Measurements from ENCODE around the gene CELSR1. TPM values are rescaled to one million over a fixed set of nuclear protein-coding genes. Genes with fewer than 3 reads are reported as not detected.

The CELSR1 gene
- total RNA-seq, 1 experiment from 2014 or later = 33.2 TPM

DNA sequence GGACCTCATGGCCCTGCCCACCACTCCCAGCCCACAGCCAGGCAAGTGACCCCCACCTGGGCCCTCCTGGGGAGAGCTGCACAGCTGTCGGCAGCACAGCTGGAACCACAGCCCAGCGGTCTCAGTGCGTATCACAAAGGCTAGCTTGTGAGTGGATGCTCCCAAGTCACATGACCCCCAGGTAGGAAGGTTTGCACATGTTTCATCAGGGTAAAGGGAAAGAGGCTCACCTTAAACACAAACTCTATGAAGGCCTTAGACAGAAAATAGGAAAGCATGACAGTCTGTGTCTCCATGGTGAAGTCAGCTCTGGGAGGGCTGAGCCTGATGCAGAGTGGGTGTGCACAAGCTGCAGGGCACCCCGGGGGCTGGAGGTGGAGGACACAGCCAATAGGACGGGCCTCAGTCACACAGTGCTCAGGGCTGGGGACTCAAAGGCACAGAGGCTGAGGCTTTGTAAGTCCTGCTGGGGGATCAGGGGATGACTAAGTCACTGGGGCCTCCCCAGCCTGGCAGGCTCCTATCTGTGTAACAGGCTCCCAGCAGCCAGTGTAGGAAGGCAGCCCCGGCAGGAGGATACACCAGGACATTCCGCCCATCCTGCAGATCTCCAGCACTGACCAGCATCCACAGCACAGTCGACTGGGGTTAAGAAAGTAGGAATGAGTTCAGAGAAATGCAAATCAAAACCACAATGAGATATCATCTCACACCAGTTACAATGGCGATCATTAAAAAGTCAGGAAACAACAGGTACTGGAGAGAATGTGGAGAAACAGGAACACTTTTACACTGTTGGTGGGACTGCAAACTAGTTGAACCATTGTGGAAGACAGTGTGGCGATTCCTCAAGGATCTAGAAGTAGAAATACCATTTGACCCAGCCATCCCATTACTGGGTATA is 22.0 kb downstream of the CELSR1 start:
- no peaks in the 10 kb centered on the region for H3K27me3 ChIP-seq (replicated peaks; ENCODE audit: control insufficient read depth, insufficient read depth, low read length)
- TF ChIP-seq, protein P1, sequence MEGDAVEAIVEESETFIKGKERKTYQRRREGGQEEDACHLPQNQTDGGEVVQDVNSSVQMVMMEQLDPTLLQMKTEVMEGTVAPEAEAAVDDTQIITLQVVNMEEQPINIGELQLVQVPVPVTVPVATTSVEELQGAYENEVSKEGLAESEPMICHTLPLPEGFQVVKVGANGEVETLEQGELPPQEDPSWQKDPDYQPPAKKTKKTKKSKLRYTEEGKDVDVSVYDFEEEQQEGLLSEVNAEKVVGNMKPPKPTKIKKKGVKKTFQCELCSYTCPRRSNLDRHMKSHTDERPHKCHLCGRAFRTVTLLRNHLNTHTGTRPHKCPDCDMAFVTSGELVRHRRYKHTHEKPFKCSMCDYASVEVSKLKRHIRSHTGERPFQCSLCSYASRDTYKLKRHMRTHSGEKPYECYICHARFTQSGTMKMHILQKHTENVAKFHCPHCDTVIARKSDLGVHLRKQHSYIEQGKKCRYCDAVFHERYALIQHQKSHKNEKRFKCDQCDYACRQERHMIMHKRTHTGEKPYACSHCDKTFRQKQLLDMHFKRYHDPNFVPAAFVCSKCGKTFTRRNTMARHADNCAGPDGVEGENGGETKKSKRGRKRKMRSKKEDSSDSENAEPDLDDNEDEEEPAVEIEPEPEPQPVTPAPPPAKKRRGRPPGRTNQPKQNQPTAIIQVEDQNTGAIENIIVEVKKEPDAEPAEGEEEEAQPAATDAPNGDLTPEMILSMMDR (IDR thresholded peaks at IDR 0.05; ENCODE audit: insufficient read depth in 1 of 2, low read depth in 1 of 2, low read length in 1 of 2, severe bottlenecking in 1 of 2, unreplicated experiment in 1 of 2) = no peak
- H3K4me1 ChIP-seq = no peaks in the 10 kb centered on the region
- CTCF ChIA-PET = no interaction called here
- no peaks in the 10 kb centered on the region for H3K36me3 ChIP-seq (ENCODE audit: control insufficient read depth, insufficient read depth, low read length)
- H3K4me3 ChIP-seq (ENCODE audit: low read depth, low read length) = no peak overlapping the region
- H3K9me3 ChIP-seq = no peaks in the 10 kb centered on the region
- no TSS peak for BruUV-seq (replicated peaks)
- no peak overlapping the region for H3K27ac Mint-ChIP-seq (ENCODE audit: unreplicated experiment)
- H3K27me3 Mint-ChIP-seq (ENCODE audit: insufficient read depth, unreplicated experiment) = no peaks in the 10 kb centered on the region
- H3K9me3 Mint-ChIP-seq (ENCODE audit: unreplicated experiment) = no peaks in the 10 kb centered on the region
- no peaks in the 10 kb centered on the region for H3K4me1 Mint-ChIP-seq (ENCODE audit: low read depth, unreplicated experiment)
- peaks cover 12% of the 10 kb centered on the region for H3K36me3 Mint-ChIP-seq (ENCODE audit: insufficient read depth, unreplicated experiment)
- POLR2A ChIA-PET = no interaction called here
- DNase-seq = peak in 1 of 2 experiments; percentile 27
- no peak overlapping the region for H3K4me3 Mint-ChIP-seq (ENCODE audit: unreplicated experiment)
- intact Hi-C loops (cut with micrococcal nuclease; ENCODE audit: unreplicated experiment) = no loop called here

GRCh38 chr22:46514592-46515207 is 22.7 kb downstream of the CELSR1 start:
- no peaks in the 10 kb centered on the region for H3K4me1 Mint-ChIP-seq (ENCODE audit: low read depth, unreplicated experiment)
- Histone ChIP-seq H3K4me3 (ENCODE audit: low read depth, low read length) (no peak overlapping the region), H3K9me3 (no peaks in the 10 kb centered on the region), H3K27me3 (replicated peaks; ENCODE audit: control insufficient read depth, insufficient read depth, low read length) (no peaks in the 10 kb centered on the region), H3K36me3 (ENCODE audit: control insufficient read depth, insufficient read depth, low read length) (no peaks in the 10 kb centered on the region), H3K4me1 (no peaks in the 10 kb centered on the region)
- ChIA-PET POLR2A (no interaction called here), CTCF (no interaction called here)
- H3K9me3 Mint-ChIP-seq (ENCODE audit: unreplicated experiment) = no peaks in the 10 kb centered on the region
- BruUV-seq (replicated peaks) = no TSS peak
- DNase-seq = no peak
- H3K36me3 Mint-ChIP-seq (ENCODE audit: insufficient read depth, unreplicated experiment) = peaks cover 12% of the 10 kb centered on the region
- H3K27ac Mint-ChIP-seq (ENCODE audit: unreplicated experiment) = no peak overlapping the region
- TF ChIP-seq, protein P1 (IDR thresholded peaks at IDR 0.05; ENCODE audit: insufficient read depth in 1 of 2, low read depth in 1 of 2, low read length in 1 of 2, severe bottlenecking in 1 of 2, unreplicated experiment in 1 of 2) = no peak
- H3K27me3 Mint-ChIP-seq (ENCODE audit: insufficient read depth, unreplicated experiment) = no peaks in the 10 kb centered on the region
- H3K4me3 Mint-ChIP-seq (ENCODE audit: unreplicated experiment) = no peak overlapping the region
- intact Hi-C loops (cut with micrococcal nuclease; ENCODE audit: unreplicated experiment) = no loop called here

DNA sequence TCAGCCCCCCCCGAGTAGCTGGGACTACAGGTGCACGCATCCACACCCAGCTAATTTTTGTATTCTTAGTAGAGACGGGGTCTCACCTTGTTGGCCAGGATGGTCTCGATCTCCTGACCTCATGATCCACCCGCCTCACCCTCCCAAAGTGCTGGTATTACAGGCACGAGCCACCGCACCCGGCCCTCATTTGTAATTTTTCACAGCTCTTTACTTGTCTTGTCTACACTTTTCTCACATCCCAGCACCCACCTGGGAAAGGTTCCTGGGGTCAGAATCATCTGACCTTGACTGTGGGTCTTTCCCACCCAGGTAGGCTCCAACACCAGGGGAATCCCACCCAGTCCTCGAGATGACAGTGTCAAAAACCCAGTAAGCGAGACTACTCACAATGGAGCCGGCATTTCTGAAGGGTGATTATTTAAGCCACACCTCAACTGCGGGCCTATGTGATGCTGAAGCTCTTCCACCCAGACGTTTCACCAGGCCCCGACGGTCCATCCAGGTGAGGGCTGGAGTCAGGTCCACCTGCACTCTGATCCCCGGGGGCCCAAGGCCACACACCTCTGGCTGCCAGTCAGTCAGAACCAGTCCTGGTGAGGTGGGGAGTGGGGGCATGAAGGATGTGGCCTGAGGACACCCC is 23.4 kb downstream of the CELSR1 start:
- Histone ChIP-seq H3K4me1 (no peaks in the 10 kb centered on the region), H3K9me3 (no peaks in the 10 kb centered on the region), H3K4me3 (ENCODE audit: low read depth, low read length) (no peak overlapping the region), H3K27me3 (replicated peaks; ENCODE audit: control insufficient read depth, insufficient read depth, low read length) (no peaks in the 10 kb centered on the region), H3K36me3 (ENCODE audit: control insufficient read depth, insufficient read depth, low read length) (no peaks in the 10 kb centered on the region)
- peaks cover 12% of the 10 kb centered on the region for H3K36me3 Mint-ChIP-seq (ENCODE audit: insufficient read depth, unreplicated experiment)
- H3K27me3 Mint-ChIP-seq (ENCODE audit: insufficient read depth, unreplicated experiment) = no peaks in the 10 kb centered on the region
- TF ChIP-seq, protein P1 (IDR thresholded peaks at IDR 0.05; ENCODE audit: insufficient read depth in 1 of 2, low read depth in 1 of 2, low read length in 1 of 2, severe bottlenecking in 1 of 2, unreplicated experiment in 1 of 2) = no peak
- no TSS peak for BruUV-seq (replicated peaks)
- no peak for DNase-seq
- ChIA-PET POLR2A (no interaction called here), CTCF (no interaction called here)
- H3K4me1 Mint-ChIP-seq (ENCODE audit: low read depth, unreplicated experiment) = no peaks in the 10 kb centered on the region
- no peak overlapping the region for H3K27ac Mint-ChIP-seq (ENCODE audit: unreplicated experiment)
- H3K9me3 Mint-ChIP-seq (ENCODE audit: unreplicated experiment) = no peaks in the 10 kb centered on the region
- no peak overlapping the region for H3K4me3 Mint-ChIP-seq (ENCODE audit: unreplicated experiment)
- intact Hi-C loops (cut with micrococcal nuclease; ENCODE audit: unreplicated experiment) = no loop called here
